Activated naive CD8-positive, alpha-beta T cell (primary cell): Measurements from ENCODE around the gene GFY.

Experiments
- H3K27ac Mint-ChIP-seq: one replicate; pipeline ENCODE4 v1.8.0; 2021; ENCODE audit warnings: mixed read lengths
- H3K27me3 Mint-ChIP-seq: one replicate; pipeline ENCODE4 v1.8.0; 2021; ENCODE audit warnings: mixed read lengths
- H3K36me3 Mint-ChIP-seq: one replicate; pipeline ENCODE4 v1.8.0; 2021; ENCODE audit warnings: mixed read lengths
- H3K4me1 Mint-ChIP-seq: one replicate; pipeline ENCODE4 v1.8.0; 2021; ENCODE audit warnings: low read depth, mixed read lengths
- H3K4me3 Mint-ChIP-seq: one replicate; pipeline ENCODE4 v1.8.0; 2021; ENCODE audit warnings: mild to moderate bottlenecking, mixed read lengths
- H3K9me3 Mint-ChIP-seq: one replicate; pipeline ENCODE4 v1.8.0; 2021; ENCODE audit warnings: low read depth, mixed read lengths

Gene GFY

GRCh38 chr19:49425178-49425577 lies at the start of gene GFY:
GFY (plus strand) TSS chr19:49425388; CDS start chr19:49426431, 1,043 bp downstream.
- Mint-ChIP-seq H3K4me3 (no peak within 1 kb of the TSS), H3K27me3 (peaks cover 59% of the 10 kb centered on the region), H3K4me1 (peaks cover 63% of the 10 kb centered on the region), H3K27ac (no peak within 1 kb of the TSS), H3K9me3 (no peaks in the 10 kb centered on the region), H3K36me3 (no peaks in the 10 kb centered on the region)

- Mint-ChIP-seq H3K27me3 (peaks cover 4% of the 10 kb centered on the region), H3K4me1 (no peaks in the 10 kb centered on the region), H3K9me3 (peaks cover 3% of the 10 kb centered on the region), H3K27ac (no peak overlapping the region), H3K36me3 (peaks cover 2% of the 10 kb centered on the region), H3K4me3 (no peak overlapping the region)
Measured at GRCh38 chr19:49378512-49378911, 46.7 kb upstream of the GFY start.

- peaks cover 2% of the 10 kb centered on the region for H3K36me3 Mint-ChIP-seq
- peaks cover 3% of the 10 kb centered on the region for H3K9me3 Mint-ChIP-seq
Measured at GRCh38 chr19:49380391-49380790, 44.8 kb upstream of the GFY start.

GRCh38 chr19:49382639-49383038 lies 42.5 kb upstream of the GFY start:
- peaks cover 3% of the 10 kb centered on the region for H3K9me3 Mint-ChIP-seq
- peaks cover 4% of the 10 kb centered on the region for H3K27me3 Mint-ChIP-seq
- H3K4me3 Mint-ChIP-seq: no peak overlapping the region
- peaks cover 2% of the 10 kb centered on the region for H3K36me3 Mint-ChIP-seq
- no peak overlapping the region for H3K27ac Mint-ChIP-seq
- peaks cover 3% of the 10 kb centered on the region for H3K4me1 Mint-ChIP-seq

More at GRCh38 chr19:49380391-49380790, 44.8 kb upstream of the GFY start:
- Mint-ChIP-seq H3K4me1 (no peaks in the 10 kb centered on the region), H3K27ac (no peak overlapping the region), H3K4me3 (no peak overlapping the region), H3K27me3 (peaks cover 4% of the 10 kb centered on the region)

- Mint-ChIP-seq H3K4me1 (peaks cover 11% of the 10 kb centered on the region), H3K36me3 (peaks cover 2% of the 10 kb centered on the region), H3K27ac (no peak overlapping the region), H3K9me3 (peaks cover 3% of the 10 kb centered on the region), H3K4me3 (no peak overlapping the region), H3K27me3 (peaks cover 2% of the 10 kb centered on the region)
Measured at GRCh38 chr19:49383599-49383998, 41.6 kb upstream of the GFY start.

- no peaks in the 10 kb centered on the region for H3K27me3 Mint-ChIP-seq
- peaks cover 14% of the 10 kb centered on the region for H3K4me1 Mint-ChIP-seq
- no peaks in the 10 kb centered on the region for H3K36me3 Mint-ChIP-seq
- peak within 1 kb of the TSS; percentile 79 for H3K27ac Mint-ChIP-seq
- H3K4me3 Mint-ChIP-seq: peak within 1 kb of the TSS; percentile 73
- no peaks in the 10 kb centered on the region for H3K9me3 Mint-ChIP-seq
Measured at GRCh38 chr19:49387936-49388372, 37.2 kb upstream of the GFY start, which contains the start of gene KASH5. KASH5 (plus strand) TSS chr19:49388249; CDS start chr19:49390884, 2,635 bp downstream.

- no peaks in the 10 kb centered on the region for H3K27me3 Mint-ChIP-seq
- H3K27ac Mint-ChIP-seq: no peak overlapping the region
- no peaks in the 10 kb centered on the region for H3K9me3 Mint-ChIP-seq
- H3K4me3 Mint-ChIP-seq: no peak overlapping the region
- H3K4me1 Mint-ChIP-seq: peaks cover 14% of the 10 kb centered on the region
- H3K36me3 Mint-ChIP-seq: no peaks in the 10 kb centered on the region
Measured at GRCh38 chr19:49389406-49389805, 35.8 kb upstream of the GFY start.

GRCh38 chr19:49390131-49390928 lies 34.9 kb upstream of the GFY start:
- Mint-ChIP-seq H3K9me3 (no peaks in the 10 kb centered on the region), H3K27ac (no peak overlapping the region), H3K4me1 (peaks cover 14% of the 10 kb centered on the region)

GRCh38 chr19:49390929-49391359 lies 34.2 kb upstream of the GFY start:
- no peaks in the 10 kb centered on the region for H3K9me3 Mint-ChIP-seq
- peaks cover 14% of the 10 kb centered on the region for H3K4me1 Mint-ChIP-seq
- no peak overlapping the region for H3K27ac Mint-ChIP-seq
- no peak overlapping the region for H3K4me3 Mint-ChIP-seq
- H3K27me3 Mint-ChIP-seq: no peaks in the 10 kb centered on the region
- no peaks in the 10 kb centered on the region for H3K36me3 Mint-ChIP-seq

More at GRCh38 chr19:49390131-49390928, 34.9 kb upstream of the GFY start:
- H3K4me3 Mint-ChIP-seq: no peak overlapping the region
- H3K36me3 Mint-ChIP-seq: no peaks in the 10 kb centered on the region
- no peaks in the 10 kb centered on the region for H3K27me3 Mint-ChIP-seq

GRCh38 chr19:49391581-49392399 lies 33.4 kb upstream of the GFY start:
- Mint-ChIP-seq H3K9me3 (no peaks in the 10 kb centered on the region), H3K27me3 (no peaks in the 10 kb centered on the region), H3K36me3 (no peaks in the 10 kb centered on the region), H3K27ac (peak overlapping the region; percentile 2), H3K4me3 (no peak overlapping the region), H3K4me1 (peaks cover 14% of the 10 kb centered on the region)

GRCh38 chr19:49393881-49394280 lies 31.3 kb upstream of the GFY start:
- Mint-ChIP-seq H3K27ac (no peak overlapping the region), H3K9me3 (no peaks in the 10 kb centered on the region), H3K36me3 (no peaks in the 10 kb centered on the region), H3K4me1 (peaks cover 19% of the 10 kb centered on the region), H3K4me3 (no peak overlapping the region), H3K27me3 (no peaks in the 10 kb centered on the region)

GRCh38 chr19:49395581-49396407 lies 29.4 kb upstream of the GFY start:
- Mint-ChIP-seq H3K4me3 (no peak overlapping the region), H3K36me3 (no peaks in the 10 kb centered on the region), H3K27me3 (no peaks in the 10 kb centered on the region), H3K9me3 (no peaks in the 10 kb centered on the region), H3K27ac (no peak overlapping the region), H3K4me1 (peaks cover 25% of the 10 kb centered on the region)

GRCh38 chr19:49396738-49397505 lies 28.3 kb upstream of the GFY start:
- H3K27me3 Mint-ChIP-seq: no peaks in the 10 kb centered on the region
- no peak overlapping the region for H3K4me3 Mint-ChIP-seq
- no peak overlapping the region for H3K27ac Mint-ChIP-seq
- no peaks in the 10 kb centered on the region for H3K9me3 Mint-ChIP-seq
- no peaks in the 10 kb centered on the region for H3K36me3 Mint-ChIP-seq
- peaks cover 24% of the 10 kb centered on the region for H3K4me1 Mint-ChIP-seq
